Left forelimb (tissue), 1 donor: Measurements from ENCODE around the gene TMPRSS3.

Experiments
- DNase-seq: peaks from one replicate; pipeline ENCODE4 v3.0.0-alpha.2; 2018; ENCODE audit warnings: low spot score

Gene TMPRSS3

DNA sequence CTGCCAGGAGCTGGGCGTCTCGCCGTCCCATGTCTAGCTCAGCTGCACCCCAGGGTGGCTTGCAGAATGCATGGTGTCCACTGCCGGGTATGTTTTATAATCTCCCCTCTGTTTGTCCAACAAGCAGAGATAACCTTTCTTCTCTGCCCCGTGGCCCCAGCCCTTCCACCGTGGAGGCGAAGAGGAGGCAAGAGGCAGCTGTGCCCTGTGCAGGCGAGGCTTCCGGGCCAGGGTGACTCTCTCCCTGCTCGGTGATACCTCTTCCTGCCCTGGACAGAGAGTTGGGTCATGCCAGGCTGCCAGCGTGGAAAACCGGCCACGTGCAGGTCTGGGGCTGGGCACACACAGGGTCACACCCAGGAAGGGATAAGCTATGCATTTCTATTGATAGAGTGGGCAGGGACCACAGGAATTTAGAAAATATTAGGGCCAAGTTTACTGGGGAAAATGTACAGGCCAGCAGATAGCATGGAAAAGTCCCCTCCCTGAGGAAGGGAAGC, 44.9 kb downstream of the TMPRSS3 start, which contains the start of gene TFF2:
Gene TFF2 (minus strand): TSS at position 68 of the 500 bp plus-strand sequence. CDS start 37 bp downstream, at position 31.
- no peak for DNase-seq

DNA sequence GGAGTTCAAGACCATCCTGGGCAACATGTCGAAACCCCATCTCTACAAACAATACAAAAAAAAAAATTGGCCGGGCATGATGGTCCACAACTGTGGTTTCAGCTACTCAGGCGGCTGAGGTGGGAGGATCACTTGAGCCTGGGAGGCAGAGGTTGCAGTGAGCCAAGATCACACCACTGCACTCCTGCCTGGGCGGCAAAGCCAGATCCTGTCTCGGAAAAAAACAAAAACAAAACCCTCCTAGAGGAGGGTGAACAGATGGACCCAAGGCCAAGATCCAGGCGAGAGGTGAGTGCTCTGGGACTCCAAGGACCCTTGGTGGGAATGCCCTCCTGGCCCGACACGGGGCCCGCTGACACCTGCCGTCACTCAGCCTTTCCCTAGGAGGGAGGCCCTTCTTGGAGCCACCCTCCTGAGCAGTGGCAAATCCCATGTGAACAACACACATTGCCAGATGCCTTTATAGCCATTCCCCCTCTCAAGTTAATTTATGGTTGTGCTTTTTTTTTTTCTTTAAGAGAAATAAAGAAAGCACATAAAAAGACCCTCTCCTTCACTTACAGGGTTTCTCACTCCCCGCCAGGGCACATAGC, 45.4 kb downstream of the TMPRSS3 start:
- no peak for DNase-seq

DNA sequence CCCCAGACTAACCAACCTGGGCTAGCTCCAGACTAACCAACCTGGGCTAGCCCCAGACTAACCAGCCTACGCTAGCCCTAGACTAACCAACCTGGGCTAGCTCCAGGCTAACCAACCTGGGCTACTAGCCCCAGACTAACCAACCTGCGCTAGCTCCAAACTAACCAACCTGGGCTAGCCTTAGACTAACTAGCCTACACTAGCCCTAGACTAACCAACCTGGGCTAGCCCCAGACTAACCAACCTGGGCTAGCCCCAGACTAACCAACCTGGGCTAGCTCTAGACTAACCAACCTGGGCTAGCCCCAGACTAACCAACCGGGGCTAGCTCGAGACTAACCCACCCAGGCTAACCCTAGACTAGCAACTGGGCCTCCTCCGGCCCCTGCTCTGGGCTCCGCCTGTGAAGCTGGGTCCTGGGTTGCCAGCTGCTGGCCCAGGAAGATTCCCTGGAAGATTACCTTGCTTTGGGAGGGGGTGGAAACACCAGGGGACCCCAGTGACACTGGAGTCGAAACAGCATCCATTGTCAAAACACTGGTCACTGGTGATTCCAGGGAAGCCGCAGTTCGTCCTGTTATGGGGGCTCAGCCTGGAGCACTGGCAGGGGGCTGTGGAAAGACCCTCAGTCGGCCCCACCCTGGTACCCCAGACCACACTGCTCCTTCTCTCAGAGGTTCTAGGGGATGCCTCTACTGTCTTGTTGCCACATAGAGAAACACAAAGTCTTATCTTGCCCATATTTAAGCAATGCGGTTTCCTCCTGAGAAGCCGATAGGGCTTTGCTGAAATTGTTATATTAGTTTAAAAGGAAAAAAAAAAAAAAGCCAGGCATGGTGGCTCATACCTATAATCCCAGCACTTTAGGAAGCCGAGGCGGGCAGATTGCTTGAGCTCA, 46.2 kb downstream of the TMPRSS3 start:
- DNase-seq = no peak

DNA sequence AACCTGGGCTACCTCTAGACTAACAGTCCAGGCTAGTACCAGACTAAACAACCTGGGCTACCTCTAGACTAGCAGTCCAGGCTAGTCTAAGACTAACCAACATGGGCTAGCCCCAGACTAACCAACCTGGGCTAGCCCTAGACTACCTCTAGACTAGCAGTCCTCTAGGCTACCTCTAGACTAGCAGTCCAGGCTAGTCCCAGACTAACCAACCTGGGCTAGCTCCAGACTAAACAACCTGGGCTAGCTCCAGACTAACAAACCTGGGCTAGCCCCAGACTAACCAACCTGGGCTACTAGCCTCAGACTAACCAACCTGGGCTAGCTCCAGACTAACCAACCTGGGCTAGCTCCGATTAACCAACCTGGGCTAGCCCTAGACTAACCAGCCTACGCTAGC, 47.1 kb downstream of the TMPRSS3 start:
- DNase-seq = no peak

DNA sequence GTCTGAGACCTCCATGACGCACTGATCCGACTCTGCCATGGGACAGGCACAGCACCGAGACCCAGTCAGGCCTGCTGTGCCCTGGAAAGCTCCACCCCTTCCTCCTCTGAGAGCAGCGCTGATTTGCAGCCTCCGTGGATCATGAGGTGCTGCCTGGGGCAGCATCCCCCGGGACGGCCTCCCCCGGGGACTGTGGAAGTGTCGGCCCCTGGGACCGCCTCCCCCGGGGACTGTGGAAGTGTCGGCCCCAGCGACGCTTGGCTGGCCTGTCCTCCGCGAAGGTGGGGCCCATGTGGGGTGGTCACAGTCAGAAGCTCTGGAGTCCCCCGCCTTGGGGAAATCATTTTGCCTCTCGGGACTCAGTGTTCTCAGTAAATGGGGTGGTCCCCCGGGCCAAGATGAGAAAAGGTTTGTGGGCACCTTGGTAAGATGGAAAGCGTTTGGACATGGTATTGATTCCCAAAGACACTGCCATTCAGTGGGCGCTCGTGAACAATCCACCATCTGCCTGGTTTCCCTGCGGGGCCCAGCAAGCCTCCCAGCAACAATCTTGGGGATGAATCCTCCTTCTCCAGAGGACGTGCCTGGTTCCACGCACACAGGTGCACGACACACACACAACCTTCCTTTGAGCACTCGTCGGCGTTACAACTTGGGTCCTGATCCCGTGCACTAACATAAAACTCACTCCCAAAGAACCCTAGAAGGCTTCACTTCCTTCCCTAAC, 48.1 kb downstream of the TMPRSS3 start:
- no peak for DNase-seq

DNA sequence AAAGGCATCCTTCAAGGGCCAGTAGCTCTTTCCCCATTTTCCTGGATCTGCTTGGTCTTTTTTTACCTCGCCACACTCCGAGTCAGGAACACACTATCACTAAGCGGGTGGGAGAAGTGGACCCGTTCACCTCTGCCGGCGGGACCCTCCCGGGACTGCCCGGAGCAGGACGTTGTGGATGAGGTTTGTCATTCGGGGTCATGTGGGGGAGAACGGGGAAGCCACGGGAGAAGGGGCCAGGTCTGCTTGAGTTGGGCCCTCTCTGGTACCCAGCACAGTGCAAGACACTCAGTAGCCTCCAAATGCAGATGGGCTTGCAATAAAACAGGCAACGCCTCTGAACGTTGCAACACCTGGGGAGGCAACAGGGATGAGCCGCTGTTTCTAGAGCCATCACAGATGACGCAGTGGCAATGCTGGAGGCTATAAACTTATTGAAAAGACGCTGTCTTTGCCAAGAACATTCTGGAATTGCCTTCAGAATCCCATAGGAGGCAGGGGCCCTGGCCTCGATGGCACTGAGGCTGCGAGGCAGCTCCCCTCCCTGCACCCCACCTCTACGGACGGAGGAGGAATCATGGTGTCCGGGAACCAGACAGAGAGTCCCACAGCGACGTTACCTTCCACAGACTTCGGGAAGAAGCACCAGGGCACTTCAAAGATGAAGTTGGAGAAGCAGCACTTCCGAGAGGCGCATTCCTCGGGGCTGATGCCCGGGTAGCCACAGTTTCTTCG, 48.8 kb downstream of the TMPRSS3 start:
- DNase-seq = no peak

DNA sequence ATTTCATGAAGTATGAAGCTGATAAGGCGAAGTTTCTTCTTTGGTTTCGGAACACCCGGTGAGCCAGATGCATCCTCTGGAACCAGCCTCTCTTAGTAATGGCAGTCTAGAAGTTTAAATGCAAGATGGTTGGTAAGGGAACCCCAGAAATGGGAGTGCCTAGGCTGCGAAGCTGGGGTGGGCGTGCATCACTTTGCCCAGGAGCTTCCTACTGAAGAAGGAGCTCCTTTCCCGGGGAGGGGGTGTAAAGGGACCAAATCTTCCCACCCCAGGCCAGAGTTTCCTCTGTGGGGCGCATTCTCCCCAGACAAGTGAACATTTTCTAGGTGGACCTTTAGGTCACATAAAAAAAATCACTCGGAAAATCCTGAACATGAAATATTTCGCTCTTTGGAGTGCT, 49.4 kb downstream of the TMPRSS3 start:
- DNase-seq = no peak

DNA sequence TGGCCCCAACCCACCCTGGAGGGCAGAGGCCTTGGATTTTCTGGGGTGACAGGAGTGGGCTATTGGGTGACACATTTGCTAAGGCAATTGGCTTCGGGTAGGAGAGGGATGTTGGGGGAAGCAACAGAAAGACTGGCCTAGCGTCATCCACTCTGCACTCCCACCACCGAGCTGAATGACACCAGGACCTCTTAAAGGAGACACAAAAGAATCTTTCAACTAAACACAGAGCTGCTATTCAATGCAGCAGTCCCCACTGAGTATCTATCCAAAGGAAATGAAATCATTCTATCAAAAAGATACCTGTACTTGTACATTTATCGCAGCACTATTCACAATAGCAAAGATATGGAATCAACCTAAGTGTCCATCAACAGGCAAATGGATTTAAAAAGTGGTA, 51.2 kb downstream of the TMPRSS3 start:
- no peak for DNase-seq

DNA sequence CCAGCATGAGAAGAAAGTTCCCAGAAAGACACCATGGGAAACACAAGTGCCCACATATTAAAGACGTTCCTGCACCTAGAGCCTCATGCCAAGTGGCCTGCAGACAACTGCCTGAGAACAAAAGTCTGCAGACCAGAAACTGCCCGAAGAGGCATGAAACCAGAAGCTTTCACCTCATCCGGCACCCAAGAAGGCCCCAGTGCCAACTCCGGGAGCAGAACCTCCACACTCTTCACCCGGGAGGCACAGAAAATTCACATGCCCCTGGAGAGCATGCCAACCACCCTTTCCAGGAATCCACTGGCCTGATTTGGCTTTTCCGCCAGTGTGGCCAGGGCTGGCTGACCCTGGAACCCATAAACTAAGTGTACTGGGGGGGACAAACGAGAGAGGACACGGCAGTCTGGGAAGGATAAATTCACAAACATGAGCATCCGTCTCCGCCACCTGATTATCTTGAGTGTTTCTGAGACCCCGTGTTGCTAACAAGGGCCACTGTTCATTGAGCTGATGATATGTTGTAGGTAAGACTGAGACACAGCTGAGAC, 51.8 kb downstream of the TMPRSS3 start:
- no peak for DNase-seq

DNA sequence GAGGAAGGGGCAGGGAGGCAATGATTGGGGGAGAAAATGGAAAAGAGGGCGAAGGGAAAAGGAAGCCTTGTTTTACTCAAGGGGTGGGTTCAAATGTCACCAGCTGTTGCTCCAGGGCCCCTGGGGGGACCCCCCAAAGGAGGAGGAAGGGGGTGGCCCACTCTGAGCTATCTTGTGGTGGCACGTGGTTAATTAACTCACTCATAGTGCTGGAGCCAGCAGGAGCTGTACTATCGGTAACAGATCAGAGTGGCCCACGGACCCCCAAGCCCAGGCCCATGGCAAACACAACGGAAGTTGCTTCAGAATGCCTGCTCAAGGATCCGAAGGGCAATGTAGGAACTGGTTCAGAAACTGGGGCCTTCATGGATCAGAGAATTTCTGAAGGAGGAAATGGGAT, 52.3 kb downstream of the TMPRSS3 start:
- no peak for DNase-seq

DNA sequence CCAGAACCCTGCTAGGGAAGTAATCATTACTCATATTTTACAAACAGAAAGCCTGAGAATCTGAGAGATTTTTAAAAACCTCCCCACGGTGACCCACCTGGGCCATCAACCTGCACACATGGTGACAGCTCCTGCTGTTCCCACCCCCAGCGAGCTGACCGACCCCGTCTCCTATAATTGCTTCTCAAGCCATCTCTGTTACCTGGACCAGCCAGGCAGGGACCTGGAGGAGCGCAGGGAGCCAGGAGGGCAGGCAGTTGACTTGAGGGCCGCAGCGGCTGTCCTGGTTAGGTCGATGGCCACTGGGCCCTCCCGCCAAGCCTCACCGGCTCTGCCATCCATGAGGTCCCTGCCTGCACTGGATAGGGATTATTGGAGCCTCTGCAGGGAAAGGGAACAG, 52.8 kb downstream of the TMPRSS3 start:
- DNase-seq = no peak

DNA sequence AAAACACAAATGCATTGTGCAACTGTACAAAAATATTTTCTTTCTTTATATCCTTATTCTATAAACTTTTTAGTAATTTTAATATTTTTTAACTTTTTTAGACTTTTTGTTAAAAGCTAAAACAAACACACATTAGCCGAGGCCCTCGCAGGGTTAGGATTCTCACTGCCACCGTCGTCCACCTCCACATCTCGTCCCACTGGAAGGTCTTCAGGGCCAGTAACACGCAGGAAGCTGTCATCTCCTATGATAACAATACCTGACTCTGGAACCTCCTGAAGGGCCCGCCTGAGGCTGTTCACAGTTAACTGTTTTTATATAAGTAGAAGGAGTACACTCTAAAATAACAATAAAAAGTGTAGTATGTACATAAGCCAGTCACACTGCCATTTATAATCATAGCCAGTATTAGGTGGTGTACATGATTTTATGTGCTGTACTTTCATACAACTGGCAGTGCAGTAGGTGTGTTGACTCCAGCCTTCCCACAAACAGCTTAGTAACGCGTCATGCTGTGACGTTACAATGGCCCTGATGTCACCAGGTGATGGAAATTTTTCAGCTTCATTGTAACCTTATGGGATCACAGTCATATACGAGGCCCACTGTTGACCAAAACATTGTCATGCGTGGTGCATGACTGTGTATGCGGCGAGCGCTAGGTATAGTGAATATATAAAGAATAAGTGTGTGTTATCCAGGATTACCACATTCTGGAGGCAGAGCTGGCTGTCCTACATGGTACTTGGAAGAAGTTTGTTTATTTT, 53.9 kb downstream of the TMPRSS3 start:
- DNase-seq = no peak

DNA sequence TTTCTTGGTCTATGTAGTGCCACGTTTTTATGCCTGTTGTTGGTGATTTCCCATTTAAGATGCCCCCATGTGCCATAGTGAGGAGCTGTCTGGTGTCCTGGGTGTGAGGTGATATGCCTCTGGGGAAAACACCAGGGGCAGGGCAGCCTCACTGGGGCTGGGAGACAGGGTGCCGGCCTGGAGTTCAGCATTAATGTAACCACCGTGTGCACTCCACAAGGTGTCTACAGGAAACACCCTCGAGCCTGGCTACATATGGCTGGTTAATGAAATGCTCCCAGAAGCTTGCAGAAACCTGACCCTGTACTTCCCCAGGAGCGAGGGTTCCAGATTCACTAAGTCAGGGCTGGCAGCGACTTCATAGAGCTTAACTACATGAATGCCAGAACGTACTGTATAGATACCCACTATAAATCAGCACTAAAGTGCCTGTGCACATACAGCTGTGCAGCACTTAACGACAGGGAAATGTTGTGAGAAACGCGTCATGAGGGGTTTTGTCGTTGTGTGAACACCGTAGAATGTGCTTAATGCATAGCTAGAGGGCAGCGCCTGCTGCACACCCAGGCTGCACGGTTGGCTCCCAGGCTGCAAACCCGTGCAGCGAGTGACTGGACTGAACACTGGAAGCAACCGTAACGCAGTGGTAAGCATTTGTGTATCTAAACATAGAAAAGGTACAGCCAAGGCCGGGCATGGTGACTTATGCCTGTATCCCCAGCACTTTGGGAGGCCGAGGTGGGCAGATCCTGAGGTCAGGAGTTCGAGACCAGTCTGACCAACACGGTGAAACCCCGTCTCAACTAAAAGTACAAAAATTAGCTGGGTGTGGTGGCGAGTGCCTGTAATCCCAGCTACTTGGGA, 55.4 kb downstream of the TMPRSS3 start:
- DNase-seq = no peak

DNA sequence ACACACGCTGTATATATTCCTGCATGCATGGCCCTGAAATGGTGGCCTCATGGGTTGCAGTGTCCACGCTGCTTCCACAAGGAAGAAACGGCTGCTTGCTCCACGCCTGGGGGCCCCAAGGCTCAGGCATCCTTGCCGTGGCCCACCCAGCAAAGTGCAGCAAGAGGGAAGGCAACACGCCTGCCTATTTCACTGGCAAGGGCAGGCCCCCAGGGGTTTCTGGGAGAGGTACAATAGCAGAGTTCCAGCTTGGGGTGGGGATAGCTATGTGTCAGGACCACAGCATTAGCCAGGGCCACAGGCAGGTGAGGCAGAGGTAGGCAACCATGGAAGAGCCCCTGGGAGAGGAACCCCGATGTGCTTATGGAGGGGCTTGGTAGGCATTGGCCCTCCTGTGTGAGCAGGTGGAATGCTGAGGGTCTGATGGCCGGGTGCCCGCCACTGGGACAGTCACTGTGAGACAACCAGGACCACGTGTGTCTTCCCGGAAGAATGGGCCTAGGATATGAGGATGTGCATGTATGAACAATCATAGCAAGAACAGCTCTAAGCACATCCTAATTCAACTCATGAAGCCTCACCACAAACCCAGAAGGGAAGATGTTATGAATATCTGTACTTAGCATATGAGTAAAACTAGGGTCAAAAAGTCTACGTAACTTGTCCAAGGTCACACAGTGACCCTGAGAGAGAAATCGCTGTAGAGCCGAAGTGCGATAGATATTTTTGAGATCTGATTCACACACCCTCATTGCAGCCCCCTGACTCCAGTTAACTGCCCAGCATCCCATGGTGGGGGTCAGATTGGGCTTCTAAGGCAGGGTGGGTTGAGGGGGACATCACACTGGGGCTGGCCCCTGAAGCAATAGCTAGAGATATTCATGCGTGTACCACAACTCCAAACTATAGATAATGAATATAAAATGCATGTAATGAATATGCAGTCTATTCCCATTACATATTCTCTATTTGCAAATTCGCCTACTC, 56.8 kb downstream of the TMPRSS3 start:
- no peak for DNase-seq

DNA sequence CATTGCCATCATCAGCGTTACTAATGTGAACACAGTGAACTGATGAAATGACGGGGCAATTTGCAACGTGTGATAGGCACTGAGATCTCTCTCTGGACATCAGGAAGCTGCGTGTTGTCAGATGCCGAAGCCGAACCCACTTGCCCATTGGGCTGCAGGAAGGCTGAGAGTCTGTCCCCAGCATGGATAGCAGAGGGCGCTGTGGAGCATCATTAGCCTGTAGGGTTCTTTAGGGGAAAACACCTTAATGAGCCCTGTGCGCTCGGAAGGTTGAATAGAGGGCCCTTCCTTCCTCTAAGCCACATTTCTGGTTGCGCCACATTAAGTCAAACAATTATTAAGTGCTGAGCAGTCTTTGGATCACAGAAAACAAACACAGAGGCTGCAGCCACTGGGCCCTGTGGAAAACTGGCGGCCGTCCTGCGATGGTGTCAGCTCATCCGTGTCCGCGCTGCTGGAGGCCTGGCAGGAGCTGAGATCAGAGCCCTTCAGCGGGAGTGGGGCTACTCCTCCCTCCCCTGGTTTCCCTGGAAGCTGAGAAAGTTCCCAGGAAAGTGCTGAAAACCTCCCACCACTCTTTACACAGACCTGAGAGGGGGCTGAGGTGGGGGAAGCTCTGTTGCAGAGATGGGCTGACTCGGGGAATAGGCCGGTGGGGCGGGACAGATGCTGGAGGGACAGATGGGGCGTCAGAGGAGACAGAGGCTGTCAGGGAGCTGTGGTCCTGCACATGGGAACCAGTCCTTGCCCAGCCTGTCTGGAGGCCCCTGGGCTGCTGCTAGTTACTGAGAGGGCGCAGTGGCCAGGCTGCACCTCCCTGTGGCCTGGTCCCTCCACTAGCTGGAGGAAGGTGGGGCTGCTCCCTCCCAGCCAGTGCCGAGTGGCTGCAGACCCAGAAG, 57.8 kb downstream of the TMPRSS3 start:
- DNase-seq = no peak

DNA sequence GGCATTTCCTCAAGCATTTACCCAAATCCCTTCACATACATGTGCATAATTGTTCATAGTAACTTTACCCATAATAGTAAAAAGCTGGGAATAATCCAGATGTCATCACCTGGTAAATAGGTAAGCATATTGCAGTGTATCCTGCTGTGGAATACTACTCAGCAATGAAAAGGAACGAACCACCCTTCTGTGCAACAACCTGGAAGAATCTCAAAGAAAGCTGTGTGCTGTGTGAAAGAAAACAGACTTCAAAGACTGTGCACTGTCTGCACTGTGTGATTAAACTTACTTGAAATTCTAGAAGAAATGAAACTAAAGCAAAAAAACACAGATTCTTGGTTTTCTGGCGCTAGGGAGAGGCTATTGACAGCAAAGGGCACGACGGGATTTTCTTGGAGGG, 58.6 kb downstream of the TMPRSS3 start:
- no peak for DNase-seq

DNA sequence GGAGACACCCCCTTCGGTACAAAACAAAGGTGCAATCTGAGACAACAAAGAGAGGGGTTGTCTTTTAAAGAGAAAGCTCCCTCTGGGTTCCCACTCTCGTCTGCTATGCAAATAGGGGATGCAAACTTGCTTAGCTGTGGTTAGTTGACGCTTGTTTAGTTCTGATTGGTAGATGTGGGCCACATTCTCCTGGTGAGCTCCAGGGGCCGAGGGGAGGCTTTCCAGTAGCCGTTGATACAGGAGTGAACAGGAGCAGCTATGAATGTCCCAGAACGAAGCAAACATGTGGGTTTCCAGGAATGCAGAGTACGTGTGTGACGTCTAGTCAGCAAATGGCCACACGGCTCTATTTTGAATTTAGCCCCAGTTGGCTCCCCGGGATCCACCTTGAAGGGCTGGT, 59.8 kb downstream of the TMPRSS3 start:
- DNase-seq = no peak
